HUES6 (cell line): ENCODE data around the gene FARSB.

ENCODE experiments used
- H3K27ac ChIP-seq: 2 replicates; pipeline ENCODE4 v1.7.0; 2013; ENCODE audit warnings: low read depth, mild to moderate bottlenecking, low read length, inconsistent platforms
- H3K27me3 ChIP-seq: 2 replicates; pipeline ENCODE4 v1.6.1; 2013; ENCODE audit warnings: low read length; ENCODE audit not compliant: control insufficient read depth, insufficient read depth
- H3K36me3 ChIP-seq: 2 replicates; pipeline ENCODE4 v1.6.1; 2013; ENCODE audit warnings: low read length; ENCODE audit not compliant: control insufficient read depth, insufficient read depth
- H3K4me1 ChIP-seq: 2 replicates; pipeline ENCODE4 v1.6.1; 2013; ENCODE audit warnings: low read length; ENCODE audit not compliant: control insufficient read depth, insufficient read depth
- H3K4me3 ChIP-seq: 2 replicates; pipeline ENCODE4 v1.5.1; 2013; ENCODE audit warnings: low read depth, low read length
- H3K9ac ChIP-seq: one replicate; pipeline ENCODE4 v1.6.1; 2013; ENCODE audit warnings: mild to moderate bottlenecking, low read length
- H3K9me3 ChIP-seq: 2 replicates; pipeline ENCODE4 v1.6.1; 2013; ENCODE audit warnings: low read depth, low read length; ENCODE audit not compliant: control insufficient read depth, insufficient read depth

The FARSB gene

DNA sequence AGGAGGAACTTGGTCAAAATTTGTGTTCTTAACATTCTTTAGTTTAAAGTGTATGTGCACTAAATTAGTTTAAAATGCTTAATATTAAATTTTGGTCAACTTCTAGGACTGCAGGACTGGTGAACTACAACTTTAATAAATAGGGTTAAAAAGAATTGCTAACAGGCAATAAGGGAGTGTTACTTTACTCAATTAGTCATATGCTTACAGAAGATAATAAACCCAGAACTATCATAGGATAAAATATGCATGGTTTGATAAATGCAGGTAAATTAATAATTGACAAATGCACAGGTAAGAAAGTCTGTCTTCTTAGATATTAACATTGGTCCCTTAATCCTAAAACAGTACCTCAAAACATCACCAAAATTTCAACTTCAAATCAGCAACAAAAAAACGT, 20.6 kb downstream of the FARSB start:
- no peaks in the 10 kb centered on the region for H3K9me3 ChIP-seq
- no peak overlapping the region for H3K9ac ChIP-seq
- H3K4me1 ChIP-seq = no peaks in the 10 kb centered on the region
- H3K27ac ChIP-seq = no peak overlapping the region
- H3K36me3 ChIP-seq = peaks cover 90% of the 10 kb centered on the region
- no peaks in the 10 kb centered on the region for H3K27me3 ChIP-seq
- H3K4me3 ChIP-seq = no peak overlapping the region

DNA sequence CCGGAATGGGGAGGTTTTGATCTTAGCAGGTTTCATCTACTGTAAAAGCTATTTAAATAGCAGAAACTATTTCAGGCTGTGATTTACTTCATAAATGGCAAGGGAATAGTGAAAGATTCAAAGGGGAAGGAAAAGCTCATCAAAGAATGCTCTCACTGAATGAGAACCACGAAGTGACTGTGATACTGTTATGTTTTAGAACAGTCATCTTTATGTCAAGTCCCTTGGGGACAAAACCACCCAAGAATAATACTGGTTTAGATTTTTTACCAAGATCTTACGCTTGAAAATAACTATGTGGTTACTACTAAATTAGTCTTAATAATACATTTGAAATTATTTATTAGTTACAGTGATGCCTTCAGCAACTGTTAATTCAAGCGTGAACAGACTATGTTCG, 28.1 kb downstream of the FARSB start:
- H3K9ac ChIP-seq = no peak overlapping the region
- no peaks in the 10 kb centered on the region for H3K27me3 ChIP-seq
- no peak overlapping the region for H3K4me3 ChIP-seq
- no peak overlapping the region for H3K27ac ChIP-seq
- H3K36me3 ChIP-seq = peaks cover 85% of the 10 kb centered on the region
- H3K4me1 ChIP-seq = no peaks in the 10 kb centered on the region
- H3K9me3 ChIP-seq = no peaks in the 10 kb centered on the region

DNA sequence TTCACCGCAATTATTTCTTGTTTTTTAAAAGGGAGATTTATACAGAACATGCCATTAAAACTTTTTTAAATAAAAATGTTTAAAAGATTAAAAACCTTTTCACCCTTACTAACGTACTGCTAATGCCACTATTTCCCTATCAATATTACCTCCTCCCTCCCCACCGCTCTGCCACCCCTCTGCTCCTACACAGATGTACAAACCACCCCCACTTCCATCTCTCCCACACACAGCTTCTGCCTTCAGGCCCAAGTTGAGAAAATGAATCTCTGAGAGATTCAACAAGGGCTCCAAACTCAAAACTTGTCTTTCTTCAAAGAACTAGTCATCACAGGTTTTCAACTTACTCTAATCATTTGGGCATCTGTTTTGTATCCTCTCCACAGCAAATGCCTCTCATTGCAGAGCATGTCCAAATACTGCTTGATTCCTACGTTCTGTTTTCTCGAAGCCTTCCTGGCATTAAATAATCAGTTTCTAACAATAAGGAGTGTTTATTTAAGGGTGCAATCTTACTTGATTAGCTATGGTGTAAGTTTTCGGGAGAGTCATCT, 32.1 kb downstream of the FARSB start:
- Histone ChIP-seq H3K4me1 (no peaks in the 10 kb centered on the region), H3K9me3 (no peaks in the 10 kb centered on the region), H3K27ac (no peak overlapping the region), H3K36me3 (peaks cover 84% of the 10 kb centered on the region), H3K4me3 (no peak overlapping the region), H3K27me3 (no peaks in the 10 kb centered on the region), H3K9ac (no peak overlapping the region)

DNA sequence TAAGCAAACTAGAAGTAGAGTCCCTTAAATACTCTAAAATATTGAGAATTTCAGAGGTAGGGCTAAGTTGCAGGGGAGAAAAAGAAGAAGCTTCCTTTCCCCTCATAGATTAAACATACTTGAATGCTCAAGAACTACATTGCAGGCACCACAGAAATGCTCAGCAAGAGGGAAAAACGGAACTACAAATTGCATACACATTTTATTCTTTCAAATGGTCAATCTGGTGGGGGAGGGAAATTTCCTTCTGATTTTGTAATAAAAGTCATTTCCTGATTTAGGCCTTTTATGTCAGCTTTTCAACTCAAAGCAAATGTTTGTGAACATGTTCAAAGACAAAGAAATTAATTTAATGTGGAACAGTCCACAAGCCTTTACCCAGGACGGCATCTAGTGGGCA, 33.0 kb downstream of the FARSB start:
- no peaks in the 10 kb centered on the region for H3K9me3 ChIP-seq
- H3K4me3 ChIP-seq = no peak overlapping the region
- H3K36me3 ChIP-seq = peaks cover 79% of the 10 kb centered on the region
- H3K27me3 ChIP-seq = no peaks in the 10 kb centered on the region
- H3K9ac ChIP-seq = no peak overlapping the region
- no peaks in the 10 kb centered on the region for H3K4me1 ChIP-seq
- H3K27ac ChIP-seq = no peak overlapping the region

DNA sequence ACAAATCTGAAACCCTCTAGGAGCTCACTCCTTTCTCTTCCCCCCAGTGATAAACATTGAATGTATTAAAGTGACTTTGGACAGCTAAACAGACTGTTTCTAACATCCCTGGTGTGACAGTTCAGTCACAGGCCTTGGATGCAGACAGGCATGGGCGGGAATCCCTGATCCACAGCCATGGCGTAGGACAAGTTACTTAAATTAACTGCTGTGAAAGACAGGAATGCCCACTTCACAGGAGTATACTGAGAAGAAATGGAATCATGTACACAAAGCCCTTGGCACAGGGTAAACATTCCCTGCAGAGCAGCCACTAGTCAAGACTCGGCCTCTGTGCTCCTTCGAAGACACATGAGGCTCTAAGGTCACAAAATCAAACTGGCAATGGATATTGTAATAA, 34.0 kb downstream of the FARSB start:
- H3K27me3 ChIP-seq = no peaks in the 10 kb centered on the region
- H3K36me3 ChIP-seq = peaks cover 73% of the 10 kb centered on the region
- no peak overlapping the region for H3K27ac ChIP-seq

DNA sequence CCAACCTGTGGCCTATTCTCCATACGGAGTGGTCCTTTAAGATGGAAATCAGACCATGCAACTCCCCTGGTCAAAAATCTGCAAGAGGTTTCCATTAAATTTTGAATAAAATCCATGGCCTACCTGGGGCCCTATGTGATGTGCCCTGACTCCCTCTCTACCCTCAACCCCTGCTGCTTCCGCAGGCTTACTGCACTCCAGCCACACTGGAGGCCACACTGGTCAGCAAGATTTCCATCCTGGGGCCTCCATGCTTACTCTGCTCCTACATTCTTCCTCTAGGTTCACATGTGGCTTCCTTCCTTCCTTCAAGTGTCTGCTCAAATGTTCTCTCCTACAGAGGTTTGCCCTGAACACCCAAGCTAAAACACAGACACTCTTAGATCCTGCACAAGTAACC, 40.6 kb downstream of the FARSB start:
- Histone ChIP-seq H3K4me3 (no peak overlapping the region), H3K27me3 (no peaks in the 10 kb centered on the region), H3K27ac (no peak overlapping the region), H3K9ac (no peak overlapping the region), H3K9me3 (no peaks in the 10 kb centered on the region), H3K4me1 (no peaks in the 10 kb centered on the region), H3K36me3 (peaks cover 49% of the 10 kb centered on the region)

More for the DNA sequence above, 34.0 kb downstream of the FARSB start:
- Histone ChIP-seq H3K4me1 (no peaks in the 10 kb centered on the region), H3K9me3 (no peaks in the 10 kb centered on the region), H3K9ac (no peak overlapping the region), H3K4me3 (no peak overlapping the region)

DNA sequence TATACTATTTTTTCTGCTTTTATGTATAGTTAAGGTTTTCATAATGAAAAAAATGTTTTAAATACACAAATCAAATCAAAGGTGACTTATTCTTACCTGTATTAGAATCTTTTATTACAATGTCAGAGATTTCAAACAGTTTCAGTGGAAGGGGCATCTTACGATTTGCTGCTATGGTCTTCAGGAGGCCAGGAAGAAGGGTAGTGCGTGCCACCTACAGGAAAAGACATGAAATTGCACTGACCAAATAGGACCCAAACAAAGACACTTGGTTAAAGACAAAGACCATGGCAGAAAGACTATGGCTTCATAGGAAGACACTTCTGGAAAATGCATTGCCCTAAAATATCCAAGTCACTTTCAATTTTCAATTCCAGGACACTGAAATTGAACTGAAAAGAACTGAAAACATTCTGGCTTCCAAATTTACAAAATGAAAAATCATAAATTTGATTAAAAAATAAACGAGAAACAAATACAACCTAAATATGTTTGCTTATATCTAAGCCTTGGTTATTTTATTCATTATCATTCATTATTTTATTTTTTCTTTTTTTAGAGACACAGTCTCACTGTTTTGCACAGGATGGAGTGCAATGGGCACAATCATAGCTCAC, 42.1 kb downstream of the FARSB start:
- Histone ChIP-seq H3K9ac (no peak overlapping the region), H3K4me1 (no peaks in the 10 kb centered on the region), H3K9me3 (no peaks in the 10 kb centered on the region), H3K36me3 (peaks cover 37% of the 10 kb centered on the region), H3K27me3 (no peaks in the 10 kb centered on the region), H3K4me3 (no peak overlapping the region), H3K27ac (no peak overlapping the region)

DNA sequence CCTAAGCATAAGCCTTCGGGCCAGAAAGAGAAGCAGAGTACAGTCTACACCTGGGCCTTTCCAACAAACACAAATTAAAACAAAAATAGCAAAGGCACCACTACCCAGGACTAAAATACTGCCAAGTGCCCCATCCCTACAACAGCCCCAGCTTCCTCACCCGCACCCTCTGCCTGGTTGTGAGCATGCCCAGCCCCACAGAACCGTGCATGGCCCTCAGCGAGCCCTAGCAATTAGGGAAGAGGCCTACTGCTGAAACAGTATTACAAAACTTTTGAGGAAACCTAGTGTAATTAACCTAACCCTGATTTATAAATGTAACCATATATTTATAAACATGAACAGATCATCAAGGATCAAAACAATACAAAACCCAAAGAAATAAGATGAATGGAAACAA, 44.2 kb downstream of the FARSB start:
- peaks cover 39% of the 10 kb centered on the region for H3K36me3 ChIP-seq
- no peak overlapping the region for H3K27ac ChIP-seq
- no peaks in the 10 kb centered on the region for H3K27me3 ChIP-seq
- no peaks in the 10 kb centered on the region for H3K4me1 ChIP-seq
- H3K4me3 ChIP-seq = no peak overlapping the region
- no peaks in the 10 kb centered on the region for H3K9me3 ChIP-seq
- H3K9ac ChIP-seq = no peak overlapping the region

DNA sequence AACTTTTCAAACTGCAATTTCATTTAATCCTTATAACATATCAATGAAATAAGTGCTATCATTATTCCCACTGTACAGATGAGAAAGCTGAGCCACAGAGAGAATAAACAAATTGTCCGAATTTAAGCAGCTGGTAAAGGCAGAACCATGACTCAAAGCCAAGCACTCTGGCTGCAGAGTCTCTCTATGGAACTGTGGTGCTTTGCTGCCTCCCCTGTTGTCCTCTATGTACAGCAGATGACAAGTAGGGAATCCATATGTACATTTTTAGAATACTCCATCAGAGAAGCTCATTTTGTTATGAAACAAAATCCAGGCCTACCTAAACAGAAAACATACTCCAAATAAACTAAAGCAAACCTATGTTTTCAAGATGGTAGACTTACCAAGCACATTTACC, 45.1 kb downstream of the FARSB start:
- Histone ChIP-seq H3K27ac (no peak overlapping the region), H3K9ac (no peak overlapping the region), H3K27me3 (no peaks in the 10 kb centered on the region), H3K4me1 (no peaks in the 10 kb centered on the region), H3K9me3 (no peaks in the 10 kb centered on the region), H3K4me3 (no peak overlapping the region), H3K36me3 (peaks cover 39% of the 10 kb centered on the region)

DNA sequence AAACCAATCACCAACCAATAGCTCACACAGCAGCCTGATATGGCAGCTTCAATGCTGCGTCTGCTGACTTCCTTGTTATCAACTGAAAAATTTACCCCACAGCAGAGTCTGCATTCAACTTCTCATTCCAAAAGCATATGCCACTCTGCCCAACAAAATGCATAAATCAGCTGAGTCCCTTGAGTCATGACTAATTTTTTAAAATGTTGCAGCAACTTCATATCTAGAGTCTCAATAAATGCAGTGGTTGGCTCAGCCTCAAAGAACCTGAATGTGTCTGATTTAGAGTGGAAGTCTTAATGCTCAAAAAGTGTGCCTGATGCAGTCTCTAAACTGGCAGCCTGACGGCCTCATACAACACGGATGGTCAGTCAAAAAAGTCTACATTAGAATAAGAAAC, 46.5 kb downstream of the FARSB start:
- Histone ChIP-seq H3K27me3 (no peaks in the 10 kb centered on the region), H3K36me3 (peaks cover 39% of the 10 kb centered on the region), H3K4me3 (no peak overlapping the region), H3K9me3 (no peaks in the 10 kb centered on the region), H3K27ac (no peak overlapping the region), H3K9ac (no peak overlapping the region), H3K4me1 (no peaks in the 10 kb centered on the region)

DNA sequence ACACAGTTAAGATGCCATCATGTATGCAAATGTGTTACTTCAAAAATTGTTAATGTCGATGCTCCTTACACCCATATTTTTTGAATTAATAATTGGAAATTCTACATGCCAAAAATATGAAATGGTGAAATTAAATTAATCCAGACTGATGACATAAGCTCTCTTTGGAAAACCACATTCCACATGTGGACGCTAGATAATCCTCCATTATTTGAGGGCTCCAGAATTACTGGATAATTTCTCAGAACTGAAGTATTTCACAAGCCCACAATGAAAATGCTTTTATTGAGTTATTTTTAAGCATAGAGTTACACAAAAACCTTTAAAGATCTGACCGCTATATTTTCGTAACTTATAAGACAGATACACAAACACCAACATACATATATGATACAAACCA, 47.8 kb downstream of the FARSB start:
- Histone ChIP-seq H3K9ac (no peak overlapping the region), H3K4me1 (no peaks in the 10 kb centered on the region), H3K36me3 (peaks cover 34% of the 10 kb centered on the region)

More for the DNA sequence above, 47.8 kb downstream of the FARSB start:
- no peaks in the 10 kb centered on the region for H3K9me3 ChIP-seq
- no peak overlapping the region for H3K27ac ChIP-seq
- H3K27me3 ChIP-seq = no peaks in the 10 kb centered on the region
- H3K4me3 ChIP-seq = no peak overlapping the region
